Esophagus squamous epithelium (tissue), 4 donors: ENCODE data around the gene C5orf24.

Source experiments
- CTCF ChIP-seq, 6 experiments: fragments of 450-650 bp in 4 of 6; fragments of 200-600 bp in 2 of 6; sonication (generic) in 2 of 6; IDR thresholded peaks; one replicate each; pipeline ENCODE4 v1.5.1; 2016 to 2019; ENCODE audit warnings: antibody characterized with exemption in 6 of 6, mild to moderate bottlenecking in 4 of 6, moderate library complexity in 4 of 6
- POLR2A ChIP-seq, 4 donors: fragments of 450-650 bp; IDR thresholded peaks; one replicate each; pipeline ENCODE4 v1.6.1; 2017; ENCODE audit warnings: antibody characterized with exemption in 4 of 4, mild to moderate bottlenecking in 4 of 4, moderate library complexity in 3 of 4

GRCh38 chr5:134821841-134822240 lies 23.9 kb upstream of the C5orf24 start:
- TF ChIP-seq CTCF (IDR thresholded peaks at IDR 0.05) (no peak), POLR2A (IDR thresholded peaks at IDR 0.05) (no peak)
